Stimulated activated CD4-positive, alpha-beta T cell treated with anti-CD3 and anti-CD28 coated beads, Interleukin-4, amount 100 ng/mL, for 48 hours (primary cell): ENCODE data around the gene SLC8A3.

ENCODE experiments used
- DNase-seq, 2 donors: peaks; one replicate each; pipeline ENCODE4 v3.0.0-alpha.2; 2020; ENCODE audit warnings: low read depth in 2 of 2

SLC8A3 gene

GRCh38 chr14:69999261-69999674, 189.5 kb downstream of the SLC8A3 start:
- no peak for DNase-seq

GRCh38 chr14:69997849-69998248, 190.9 kb downstream of the SLC8A3 start:
- DNase-seq, result no peak

- no peak for DNase-seq
Measured at GRCh38 chr14:69996216-69996615, 192.5 kb downstream of the SLC8A3 start.
